ENCODE data around the gene ADAMTS18. TPM values are rescaled to one million over a fixed set of nuclear protein-coding genes. Genes with fewer than 3 reads are reported as not detected.

ADAMTS18 gene
- total RNA-seq, 2 experiments from 2014 or later: not detected

- Mint-ChIP-seq H3K36me3 (ENCODE audit: low read depth) (no peaks in the 10 kb centered on the region), H3K27ac (no peak overlapping the region), H3K27me3 (peaks cover 4% of the 10 kb centered on the region), H3K4me3 (no peak overlapping the region), H3K9me3 (no peaks in the 10 kb centered on the region), H3K4me1 (ENCODE audit: low read depth) (no peaks in the 10 kb centered on the region)
- ATAC-seq: no peak
- TF ChIP-seq CTCF (IDR thresholded peaks at IDR 0.05): no peak
- no peak for DNase-seq
- POLR2A ChIA-PET: no interaction called here
- intact Hi-C loops (cut with micrococcal nuclease): loop anchor here (5.0 kb wide), 1 partner anchor 138 kb away; no protein-coding TSS in a partner anchor
- CTCF ChIA-PET: no interaction called here
Observed at GRCh38 chr16:77375396-77375795, 59.4 kb downstream of the ADAMTS18 start.

GRCh38 chr16:77374384-77374783, 60.5 kb downstream of the ADAMTS18 start:
- CTCF ChIA-PET: no interaction called here
- ATAC-seq (no peak), DNase-seq (no peak)
- Mint-ChIP-seq H3K4me3 (no peak overlapping the region), H3K36me3 (ENCODE audit: low read depth) (no peaks in the 10 kb centered on the region), H3K9me3 (no peaks in the 10 kb centered on the region), H3K27me3 (peaks cover 4% of the 10 kb centered on the region), H3K4me1 (ENCODE audit: low read depth) (no peaks in the 10 kb centered on the region), H3K27ac (no peak overlapping the region)
- no peak for TF ChIP-seq CTCF (IDR thresholded peaks at IDR 0.05)
- intact Hi-C loops (cut with micrococcal nuclease): no loop called here
- POLR2A ChIA-PET: no interaction called here

GRCh38 chr16:77373726-77374125, 61.1 kb downstream of the ADAMTS18 start:
- no peak overlapping the region for H3K4me3 Mint-ChIP-seq
- TF ChIP-seq CTCF (IDR thresholded peaks at IDR 0.05): no peak
- intact Hi-C loops (cut with micrococcal nuclease): no loop called here
- H3K9me3 Mint-ChIP-seq: no peaks in the 10 kb centered on the region
- DNase-seq: no peak
- H3K4me1 Mint-ChIP-seq (ENCODE audit: low read depth): no peaks in the 10 kb centered on the region
- CTCF ChIA-PET: no interaction called here
- POLR2A ChIA-PET: no interaction called here
- H3K27me3 Mint-ChIP-seq: peaks cover 4% of the 10 kb centered on the region
- H3K27ac Mint-ChIP-seq: no peak overlapping the region
- ATAC-seq: no peak
- no peaks in the 10 kb centered on the region for H3K36me3 Mint-ChIP-seq (ENCODE audit: low read depth)

GRCh38 chr16:77364770-77365169, 70.1 kb downstream of the ADAMTS18 start:
- Mint-ChIP-seq H3K36me3 (ENCODE audit: low read depth) (no peaks in the 10 kb centered on the region), H3K27ac (no peak overlapping the region), H3K9me3 (no peaks in the 10 kb centered on the region), H3K4me1 (ENCODE audit: low read depth) (no peaks in the 10 kb centered on the region), H3K4me3 (no peak overlapping the region), H3K27me3 (peaks cover 3% of the 10 kb centered on the region)
- CTCF ChIA-PET: interaction anchor here (1.9 kb wide), 1 partner anchor 128 kb away, joined by 4 read pairs; no protein-coding TSS in a partner anchor
- DNase-seq (no peak), ATAC-seq (no peak)
- no peak for TF ChIP-seq CTCF (IDR thresholded peaks at IDR 0.05)
- intact Hi-C loops (cut with micrococcal nuclease): no loop called here
- POLR2A ChIA-PET: no interaction called here

GRCh38 chr16:77359065-77359502, 75.8 kb downstream of the ADAMTS18 start:
- Mint-ChIP-seq H3K4me3 (no peak overlapping the region), H3K9me3 (no peaks in the 10 kb centered on the region), H3K27ac (no peak overlapping the region), H3K36me3 (ENCODE audit: low read depth) (no peaks in the 10 kb centered on the region), H3K27me3 (peaks cover 7% of the 10 kb centered on the region), H3K4me1 (ENCODE audit: low read depth) (no peaks in the 10 kb centered on the region)
- CTCF ChIA-PET: no interaction called here
- no peak for TF ChIP-seq CTCF (IDR thresholded peaks at IDR 0.05)
- POLR2A ChIA-PET: no interaction called here
- DNase-seq (no peak), ATAC-seq (no peak)
- intact Hi-C loops (cut with micrococcal nuclease): no loop called here

Measured in activated CD8-positive, alpha-beta T cell treated with anti-CD3 and anti-CD28 coated beads for 36 hours (primary cell).